Tibial artery (tissue), 4 donors: ENCODE data around the gene RAB7A.

Experiments used
- DNase-seq, 2 donors: peaks; one replicate each; pipeline ENCODE4 v3.0.0-alpha.2; 2019
- H3K27ac ChIP-seq, 2 donors: fragments of 200-600 bp; sonication (generic) in 1 of 2; 1 replicate in 1 of 2; 2 replicates in 1 of 2; pipeline ENCODE4 v1.5.1; 2018 to 2019; ENCODE audit warnings: mild to moderate bottlenecking in 1 of 2
- H3K27me3 ChIP-seq, 2 donors: fragments of 200-600 bp; sonication (generic) in 1 of 2; one replicate each; pipeline versions ENCODE4 v1.5.1 to v1.6.0; 2016 to 2019
- H3K36me3 ChIP-seq, 3 donors: fragments of 200-600 bp; sonication (generic) in 2 of 3; one replicate each; pipeline ENCODE4 v1.5.1; 2016 to 2019; ENCODE audit warnings: mild to moderate bottlenecking in 2 of 3
- H3K4me1 ChIP-seq, 4 donors: fragments of 200-600 bp; sonication (generic) in 2 of 4; 1 replicate in 3 of 4; 2 replicates in 1 of 4; pipeline ENCODE4 v1.5.1; 2016 to 2019
- H3K4me3 ChIP-seq, 2 donors: fragments of 200-600 bp; sonication (generic) in 1 of 2; 1 replicate in 1 of 2; 2 replicates in 1 of 2; pipeline ENCODE4 v1.5.1; 2018 to 2019; ENCODE audit warnings: mild to moderate bottlenecking in 2 of 2
- H3K9me3 ChIP-seq, 3 donors: fragments of 200-600 bp; sonication (generic) in 1 of 3; one replicate each; pipeline ENCODE4 v1.5.1; 2016 to 2019
- CTCF ChIP-seq, 2 experiments: fragments of 200-600 bp in 1 of 2; fragments of 450-650 bp in 1 of 2; IDR thresholded peaks; one replicate each; pipeline ENCODE4 v1.5.1; 2017 to 2019; ENCODE audit warnings: antibody characterized with exemption in 2 of 2, mild to moderate bottlenecking in 1 of 2, moderate library complexity in 1 of 2
- intact Hi-C: fragments of 100-400 bp; cut with DNase I; formaldehyde crosslinking; loops from one replicate; pipeline ENCODE4 v1.15.0; 2023; ENCODE audit warnings: low total_unique reads

The RAB7A gene

GRCh38 chr3:128735884-128736283, 9.9 kb downstream of the RAB7A start:
- H3K4me1 ChIP-seq = peaks cover 0 to 68% (median 22%) of the 10 kb centered on the region in 4 donors
- no peak overlapping the region for H3K4me3 ChIP-seq
- TF ChIP-seq CTCF (IDR thresholded peaks at IDR 0.05) = no peak
- intact Hi-C loops = no loop called here
- H3K9me3 ChIP-seq = no peaks in the 10 kb centered on the region
- no peaks in the 10 kb centered on the region for H3K36me3 ChIP-seq
- no peaks in the 10 kb centered on the region for H3K27me3 ChIP-seq
- H3K27ac ChIP-seq = no peak overlapping the region
- no peak for DNase-seq

- Histone ChIP-seq H3K36me3 (no peaks in the 10 kb centered on the region), H3K27me3 (no peaks in the 10 kb centered on the region), H3K4me1 (peaks cover 0 to 61% (median 14%) of the 10 kb centered on the region in 4 donors), H3K4me3 (no peak overlapping the region), H3K9me3 (no peaks in the 10 kb centered on the region), H3K27ac (no peak overlapping the region)
- intact Hi-C loops = no loop called here
- DNase-seq = no peak
- no peak for TF ChIP-seq CTCF (IDR thresholded peaks at IDR 0.05)
These were observed 10.6 kb downstream of the RAB7A start for GRCh38 chr3:128736601-128737000.

GRCh38 chr3:128740621-128741020, 14.6 kb downstream of the RAB7A start:
- intact Hi-C loops = loop anchor here (5.0 kb wide), 1 partner anchor 42 kb away; no protein-coding TSS in a partner anchor
- no peaks in the 10 kb centered on the region for H3K27me3 ChIP-seq
- H3K27ac ChIP-seq = no peak overlapping the region
- no peaks in the 10 kb centered on the region for H3K9me3 ChIP-seq
- no peak overlapping the region for H3K4me3 ChIP-seq
- no peak for TF ChIP-seq CTCF (IDR thresholded peaks at IDR 0.05)
- peaks cover 15 to 36% (median 23%) of the 10 kb centered on the region in 3 donors for H3K36me3 ChIP-seq
- no peak for DNase-seq
- H3K4me1 ChIP-seq = peaks cover 0 to 20% (median 3%) of the 10 kb centered on the region in 4 donors

GRCh38 chr3:128742821-128743594, 17.0 kb downstream of the RAB7A start:
- H3K9me3 ChIP-seq = no peaks in the 10 kb centered on the region
- peaks cover 0 to 15% (median 3%) of the 10 kb centered on the region in 4 donors for H3K4me1 ChIP-seq
- H3K27me3 ChIP-seq = no peaks in the 10 kb centered on the region
- intact Hi-C loops = loop anchor here (5.0 kb wide), 1 partner anchor 39 kb away; no protein-coding TSS in a partner anchor
- DNase-seq = no peak
- H3K36me3 ChIP-seq = peaks cover 15 to 41% (median 28%) of the 10 kb centered on the region in 3 donors
- TF ChIP-seq CTCF (IDR thresholded peaks at IDR 0.05) = no peak
- H3K4me3 ChIP-seq = no peak overlapping the region
- H3K27ac ChIP-seq = no peak overlapping the region

- intact Hi-C loops = no loop called here
- Histone ChIP-seq H3K4me3 (no peak overlapping the region), H3K27ac (no peak overlapping the region), H3K9me3 (no peaks in the 10 kb centered on the region), H3K27me3 (no peaks in the 10 kb centered on the region), H3K36me3 (peaks cover 15 to 41% (median 28%) of the 10 kb centered on the region in 3 donors), H3K4me1 (peaks cover 0 to 28% (median 16%) of the 10 kb centered on the region in 4 donors)
- TF ChIP-seq CTCF (IDR thresholded peaks at IDR 0.05) = no peak
- no peak for DNase-seq
These were observed 19.8 kb downstream of the RAB7A start for GRCh38 chr3:128745742-128746141.
